HG03025 (cell line): Measurements from ENCODE around the gene RPS6KL1.

Experiments used
- ATAC-seq: cut with Tn5 transposase; IDR thresholded peaks from one replicate; pipeline ENCODE4 v1.9.1; 2021; ENCODE audit warnings: mild to moderate bottlenecking, moderate library complexity; ENCODE audit not compliant: unreplicated experiment, low FRiP score

The RPS6KL1 gene, protein sequence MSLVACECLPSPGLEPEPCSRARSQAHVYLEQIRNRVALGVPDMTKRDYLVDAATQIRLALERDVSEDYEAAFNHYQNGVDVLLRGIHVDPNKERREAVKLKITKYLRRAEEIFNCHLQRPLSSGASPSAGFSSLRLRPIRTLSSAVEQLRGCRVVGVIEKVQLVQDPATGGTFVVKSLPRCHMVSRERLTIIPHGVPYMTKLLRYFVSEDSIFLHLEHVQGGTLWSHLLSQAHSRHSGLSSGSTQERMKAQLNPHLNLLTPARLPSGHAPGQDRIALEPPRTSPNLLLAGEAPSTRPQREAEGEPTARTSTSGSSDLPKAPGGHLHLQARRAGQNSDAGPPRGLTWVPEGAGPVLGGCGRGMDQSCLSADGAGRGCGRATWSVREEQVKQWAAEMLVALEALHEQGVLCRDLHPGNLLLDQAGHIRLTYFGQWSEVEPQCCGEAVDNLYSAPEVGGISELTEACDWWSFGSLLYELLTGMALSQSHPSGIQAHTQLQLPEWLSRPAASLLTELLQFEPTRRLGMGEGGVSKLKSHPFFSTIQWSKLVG

DNA sequence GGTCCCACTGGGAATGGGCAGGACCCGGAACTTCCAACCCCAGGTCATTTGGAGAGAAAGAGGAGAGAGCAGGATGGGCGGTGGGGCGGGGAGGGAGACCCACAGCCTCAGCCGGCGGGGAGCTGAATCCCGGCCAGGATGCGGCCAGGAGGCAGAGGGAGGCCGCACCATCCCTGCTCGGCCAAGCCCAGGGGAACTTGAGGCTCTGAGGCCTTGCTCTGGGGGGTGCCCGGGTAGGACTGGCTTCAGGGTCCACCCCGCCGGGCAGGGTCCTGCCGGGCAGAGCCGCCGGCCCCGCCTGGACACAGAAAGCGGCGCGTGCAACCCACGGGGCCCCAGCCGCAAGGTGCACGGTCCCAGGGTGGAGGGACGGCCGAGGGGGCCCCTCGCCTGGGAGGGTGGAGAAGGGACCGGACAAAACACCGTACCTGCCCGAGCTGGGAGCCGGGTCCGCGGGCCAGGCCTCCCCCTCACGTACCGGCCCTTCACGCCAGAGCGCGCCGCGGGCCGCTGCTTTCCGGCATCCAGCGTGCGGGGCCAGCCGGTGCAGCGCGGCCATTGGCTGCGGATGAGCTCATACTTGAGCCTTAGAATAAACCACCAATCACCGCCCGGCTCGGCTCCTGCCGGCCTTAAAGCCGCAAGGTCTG, at the start of gene RPS6KL1:
Gene RPS6KL1 (minus strand): TSS at position 509 of the 650 bp plus-strand sequence. CDS start 1,719 bp downstream, outside the sequence.
- no peak for ATAC-seq

DNA sequence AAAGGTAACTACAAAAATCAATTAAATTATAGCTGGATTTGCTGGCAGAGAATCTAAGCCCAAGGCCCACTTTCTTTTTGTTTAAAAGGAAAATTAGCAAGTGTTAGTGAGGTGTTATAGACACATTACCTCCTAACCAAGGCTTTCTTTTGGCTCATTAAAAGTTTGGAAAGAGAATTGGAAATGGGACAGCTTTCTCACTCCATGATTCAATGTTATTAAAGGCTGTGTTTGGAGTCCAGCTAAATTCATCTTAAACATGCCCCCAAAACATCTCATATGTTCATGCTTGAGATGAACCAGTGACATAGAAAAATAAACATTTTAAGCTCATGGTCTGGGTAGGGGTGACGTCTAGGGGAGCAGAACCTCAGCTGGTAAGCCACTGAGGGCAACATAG, 45.8 kb upstream of the RPS6KL1 start:
- no peak for ATAC-seq

DNA sequence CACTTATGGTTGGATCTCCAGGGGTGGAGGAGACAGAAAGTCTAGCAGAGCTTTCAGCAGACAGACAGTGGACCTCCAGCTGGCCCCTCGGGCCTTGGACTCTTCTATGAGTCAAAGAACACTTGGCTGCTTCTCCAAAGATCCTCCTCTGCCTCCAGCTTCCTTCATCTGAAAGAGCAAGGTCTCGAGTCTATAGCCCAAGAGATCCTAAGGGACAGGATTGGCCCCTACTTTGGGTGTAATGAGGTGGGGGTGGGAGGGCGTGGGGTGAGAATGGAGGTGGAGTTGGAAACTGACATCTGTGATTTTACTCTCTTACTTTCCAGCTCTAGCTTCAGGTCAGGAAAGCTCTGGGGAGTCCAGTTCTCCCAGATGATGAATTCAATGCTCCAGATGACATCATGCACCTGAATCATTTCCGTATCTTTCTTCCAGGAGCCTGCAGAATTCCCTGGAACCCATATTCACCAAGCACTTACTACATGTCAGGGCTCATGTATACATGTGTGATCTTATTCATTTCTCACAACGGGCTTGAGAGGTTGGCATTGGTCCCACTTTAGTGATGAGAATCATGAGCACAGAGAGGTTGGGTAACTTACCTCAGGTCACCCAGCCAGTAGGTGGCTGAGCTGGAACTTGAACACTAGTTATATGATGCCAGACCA, 42.6 kb upstream of the RPS6KL1 start:
- ATAC-seq: no peak

DNA sequence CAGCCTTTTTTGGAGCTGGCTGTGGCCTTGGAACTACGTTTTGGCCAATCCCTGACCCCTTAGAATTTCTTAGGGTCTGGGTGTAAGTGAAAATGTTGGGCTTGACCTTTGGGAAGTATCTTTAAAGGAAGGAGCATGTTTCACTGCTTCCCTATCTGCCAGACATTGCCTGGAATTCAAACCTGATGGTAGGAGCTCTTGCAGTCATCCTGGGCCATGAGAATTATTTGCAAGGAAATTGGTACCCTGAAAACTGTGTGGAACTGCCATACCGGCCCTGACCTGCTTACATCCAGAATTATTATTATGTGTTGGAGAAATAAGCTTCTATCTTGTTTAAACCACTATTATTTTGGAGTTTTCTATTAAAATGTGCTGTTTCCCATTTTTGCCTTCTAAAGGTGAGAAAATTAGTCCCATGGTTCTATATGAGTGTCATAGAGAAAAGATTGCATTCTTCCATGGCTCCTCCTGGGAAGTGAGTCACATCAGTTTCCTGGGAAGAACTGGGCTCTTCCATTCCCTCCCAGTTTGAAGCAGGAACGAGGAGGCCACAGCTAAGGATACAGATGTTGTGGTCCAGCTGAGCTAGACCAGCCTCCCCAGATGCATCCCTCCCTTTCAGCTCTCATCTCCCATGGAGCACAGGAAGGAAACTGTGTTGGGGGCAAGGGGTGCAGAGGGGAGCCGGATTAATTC, 41.9 kb upstream of the RPS6KL1 start:
- ATAC-seq: no peak

DNA sequence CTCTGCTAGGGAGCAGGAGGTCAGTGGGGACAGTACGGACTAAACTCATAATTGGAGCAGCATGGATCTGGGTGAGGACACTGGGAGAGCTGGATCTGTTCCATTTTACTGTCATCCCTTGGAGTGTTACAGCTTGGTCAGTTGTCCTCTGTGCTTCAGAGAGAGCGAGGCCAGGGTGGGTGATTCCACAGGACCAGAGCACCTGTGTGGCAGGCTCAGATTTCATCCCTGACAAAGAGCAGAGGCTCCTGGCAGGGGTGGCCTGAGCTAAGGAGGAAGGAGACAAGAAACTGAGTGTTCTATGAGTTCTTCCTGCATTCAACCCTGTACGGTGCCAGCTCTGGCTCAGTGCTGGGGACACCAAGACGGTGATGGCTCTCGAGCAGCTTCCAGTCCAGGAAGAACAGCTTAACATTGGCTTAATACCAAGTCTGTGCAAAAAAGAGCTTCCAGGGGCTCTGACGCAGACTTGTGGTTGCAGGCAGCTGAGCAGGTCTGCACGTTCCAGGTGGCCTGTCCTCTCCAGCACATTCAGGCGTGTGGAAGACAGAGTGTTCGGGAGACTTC, 40.7 kb upstream of the RPS6KL1 start:
- no peak for ATAC-seq

DNA sequence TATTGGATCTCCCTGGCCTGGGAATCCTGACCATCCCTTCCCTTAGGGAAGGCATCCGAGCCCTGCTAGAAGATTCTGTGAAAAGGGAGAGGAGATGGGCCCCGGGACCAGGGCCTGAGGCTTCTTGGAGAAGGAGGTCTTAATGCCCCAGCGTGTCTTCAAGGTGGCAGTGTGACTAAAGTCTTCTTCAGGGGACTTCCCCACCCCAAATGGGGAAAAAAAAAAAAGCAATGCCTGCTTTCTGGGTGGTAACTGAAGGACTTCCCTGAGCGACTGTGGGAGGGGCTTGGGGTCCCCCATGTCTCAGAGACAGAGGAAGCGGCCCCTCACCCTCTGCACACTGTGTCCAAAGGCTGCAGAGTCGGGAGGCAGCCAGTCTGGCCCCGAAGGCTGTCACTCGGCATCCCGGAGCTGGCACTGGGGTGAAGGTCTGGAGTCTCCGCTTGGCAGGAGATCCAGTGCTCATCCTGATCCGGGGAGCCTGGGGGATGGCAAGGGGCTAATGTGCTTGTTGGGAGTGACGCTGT, 40.2 kb upstream of the RPS6KL1 start:
- no peak for ATAC-seq

DNA sequence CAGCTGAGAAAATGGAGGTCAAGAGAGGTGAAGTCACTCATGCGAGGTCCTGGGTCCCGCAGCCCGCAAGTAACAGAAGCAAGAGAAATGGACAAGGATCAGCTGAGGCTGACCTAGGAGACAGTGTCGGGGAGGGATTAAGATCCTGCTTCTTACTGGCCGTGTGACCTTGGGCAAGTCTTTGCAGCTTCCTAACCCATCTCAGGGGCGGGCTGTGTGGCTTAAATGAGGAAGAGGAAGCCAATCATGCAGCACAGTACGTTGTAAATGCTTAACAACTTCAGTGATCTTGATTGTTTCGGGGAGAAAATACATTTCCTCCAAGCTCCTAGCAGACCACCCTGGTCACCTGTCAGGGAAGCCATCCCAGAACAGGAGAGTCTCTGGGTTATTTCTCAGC, 39.4 kb upstream of the RPS6KL1 start:
- ATAC-seq: no peak

DNA sequence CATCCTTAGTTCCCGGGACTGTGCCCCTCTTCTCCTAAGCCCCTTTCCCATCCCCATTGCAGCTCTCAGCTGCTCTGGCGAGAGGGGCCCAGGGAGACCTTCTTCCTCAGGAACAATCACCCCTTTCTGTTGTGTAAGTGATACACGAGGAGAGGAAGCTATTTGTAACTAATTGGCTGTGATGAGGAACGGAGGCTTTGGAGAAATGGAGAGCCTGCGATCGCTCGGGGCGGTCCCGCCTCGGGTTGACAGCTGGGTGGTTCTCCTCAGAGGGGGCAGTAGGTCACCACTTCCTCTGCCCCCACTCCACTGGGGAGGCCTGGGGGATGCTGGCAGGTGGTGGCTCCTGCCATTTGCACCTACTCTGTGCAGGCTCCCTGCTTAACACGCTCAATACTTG, 39.0 kb upstream of the RPS6KL1 start:
- ATAC-seq: no peak

DNA sequence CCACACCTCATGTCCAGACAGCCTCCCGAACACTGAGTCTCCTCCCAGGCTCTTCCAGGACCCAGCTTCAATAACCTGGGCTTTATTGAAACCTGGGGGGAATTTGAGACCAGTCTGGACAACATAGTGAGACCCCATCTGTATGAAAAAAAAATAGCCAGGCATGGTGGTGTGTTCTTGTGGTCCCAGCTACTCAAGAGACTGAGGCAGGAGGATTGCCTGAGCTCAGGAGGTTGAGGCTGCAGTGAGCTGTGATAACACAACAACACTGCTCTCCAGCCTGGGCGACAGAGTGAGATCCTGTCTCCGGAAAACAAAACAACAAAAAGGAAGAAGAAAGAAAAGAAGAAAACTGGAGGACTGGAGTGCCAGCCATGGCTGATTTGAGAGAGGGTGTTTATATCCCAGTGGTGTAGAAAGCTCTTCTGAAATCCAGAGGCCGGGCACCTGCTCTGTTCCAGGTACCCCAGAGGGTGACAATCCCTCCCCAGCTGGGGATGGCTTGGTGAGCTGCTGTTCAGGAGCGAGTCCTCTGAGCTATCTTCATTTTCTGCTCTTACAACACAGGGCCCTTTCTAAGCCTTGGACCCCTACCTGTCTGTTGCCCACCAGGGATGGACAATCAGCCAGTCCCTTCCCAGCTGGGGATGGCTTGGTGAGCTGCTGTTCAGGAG, 38.3 kb upstream of the RPS6KL1 start:
- ATAC-seq: no peak

DNA sequence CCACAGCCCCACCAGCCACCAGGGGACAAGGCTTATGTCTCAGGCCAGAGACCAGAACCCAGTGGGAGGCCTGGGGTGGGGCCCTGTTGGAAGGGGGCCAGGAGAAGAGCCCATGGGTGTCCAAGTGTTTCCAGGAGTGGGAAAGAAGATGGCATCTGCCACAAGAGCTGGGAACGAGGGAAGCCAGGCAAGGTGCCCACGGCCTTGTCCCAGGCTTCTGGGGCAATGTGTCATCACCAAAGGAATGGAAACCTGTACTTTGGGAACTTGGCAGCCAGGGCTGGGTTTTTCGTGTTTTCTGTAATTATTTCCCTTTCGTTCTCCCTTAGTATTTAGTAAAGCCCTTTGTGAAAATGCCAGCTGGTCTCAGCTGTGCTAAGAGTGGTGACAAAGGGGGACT, 37.7 kb upstream of the RPS6KL1 start:
- no peak for ATAC-seq

DNA sequence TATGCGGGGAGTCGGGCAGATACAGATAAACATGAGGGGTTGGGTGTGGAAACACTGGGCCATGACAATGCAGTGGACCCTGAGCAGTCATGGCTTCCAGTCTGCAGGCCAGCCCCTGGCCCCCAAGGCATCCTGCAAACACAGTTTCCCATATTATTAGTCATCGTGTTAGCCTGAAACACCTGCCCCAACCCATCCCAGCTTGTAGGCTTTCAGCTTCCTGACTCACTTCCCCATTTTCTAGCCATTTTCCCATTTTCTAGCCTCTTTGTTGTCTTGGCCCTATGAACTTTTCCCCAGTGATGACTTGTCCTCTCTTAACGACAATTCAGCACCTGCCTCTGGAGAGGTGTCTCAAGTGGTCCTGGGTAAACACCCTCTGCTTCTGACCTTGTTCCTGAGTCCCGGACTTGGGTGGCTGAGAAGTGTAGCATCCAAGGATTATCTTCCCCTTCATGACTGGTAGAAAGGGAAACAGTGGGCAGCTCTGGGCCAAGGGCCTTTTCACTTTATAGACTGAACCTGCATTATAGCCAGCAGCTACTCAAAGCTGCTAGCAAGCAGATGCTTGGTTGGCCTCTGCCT, 36.6 kb upstream of the RPS6KL1 start:
- no peak for ATAC-seq

DNA sequence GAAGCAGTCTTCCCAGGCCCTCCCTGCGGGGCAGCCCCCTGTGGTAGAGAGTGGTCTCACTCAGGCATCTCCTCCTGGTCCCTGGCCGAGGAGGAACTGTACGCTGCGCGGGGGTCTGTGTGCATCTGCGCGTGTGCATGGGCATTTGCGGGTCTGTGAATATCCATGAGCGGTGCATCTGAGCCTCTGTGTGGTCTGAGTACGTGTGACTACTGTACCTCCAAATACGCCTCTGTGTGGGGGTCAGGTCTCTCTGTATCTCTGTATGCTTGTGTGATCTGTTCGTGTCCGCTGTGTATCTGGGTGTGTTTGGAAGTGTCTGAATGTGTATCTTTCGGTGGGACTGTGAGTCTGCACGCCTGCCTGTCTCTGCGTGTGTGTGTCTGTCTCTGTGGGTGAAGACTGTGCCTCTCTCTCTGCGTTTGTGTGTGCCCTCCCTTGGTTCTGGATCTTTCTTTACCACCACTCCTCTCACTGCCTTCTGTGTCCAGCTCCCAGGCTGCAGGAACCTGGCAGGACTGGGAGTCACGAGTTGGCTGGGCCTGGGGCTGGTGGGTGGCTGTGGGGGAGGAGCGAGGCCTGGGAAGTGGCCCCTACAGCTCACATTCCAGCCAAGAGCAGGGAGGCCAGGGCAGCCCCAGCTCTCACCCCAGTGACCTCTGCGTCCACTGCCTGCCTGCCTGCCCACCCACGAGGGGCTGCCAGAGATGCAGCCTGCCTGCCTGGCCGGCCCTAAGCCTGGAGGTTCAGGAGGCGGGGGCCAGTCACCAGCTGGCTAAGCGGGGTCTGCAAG, 33.4 kb upstream of the RPS6KL1 start:
- ATAC-seq: no peak

DNA sequence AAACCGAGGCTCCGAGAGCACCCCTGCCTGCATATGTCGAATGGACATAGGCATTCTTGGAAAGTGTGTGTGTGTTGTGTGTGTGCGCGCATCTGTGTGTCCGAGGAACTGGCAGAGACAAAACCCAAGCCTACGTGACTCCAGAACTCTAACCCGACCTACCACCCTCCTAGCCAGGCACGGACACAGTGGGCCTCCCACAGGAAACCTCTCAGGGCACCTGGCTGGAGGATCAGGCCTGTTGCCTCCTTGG, 32.9 kb upstream of the RPS6KL1 start:
- no peak for ATAC-seq

DNA sequence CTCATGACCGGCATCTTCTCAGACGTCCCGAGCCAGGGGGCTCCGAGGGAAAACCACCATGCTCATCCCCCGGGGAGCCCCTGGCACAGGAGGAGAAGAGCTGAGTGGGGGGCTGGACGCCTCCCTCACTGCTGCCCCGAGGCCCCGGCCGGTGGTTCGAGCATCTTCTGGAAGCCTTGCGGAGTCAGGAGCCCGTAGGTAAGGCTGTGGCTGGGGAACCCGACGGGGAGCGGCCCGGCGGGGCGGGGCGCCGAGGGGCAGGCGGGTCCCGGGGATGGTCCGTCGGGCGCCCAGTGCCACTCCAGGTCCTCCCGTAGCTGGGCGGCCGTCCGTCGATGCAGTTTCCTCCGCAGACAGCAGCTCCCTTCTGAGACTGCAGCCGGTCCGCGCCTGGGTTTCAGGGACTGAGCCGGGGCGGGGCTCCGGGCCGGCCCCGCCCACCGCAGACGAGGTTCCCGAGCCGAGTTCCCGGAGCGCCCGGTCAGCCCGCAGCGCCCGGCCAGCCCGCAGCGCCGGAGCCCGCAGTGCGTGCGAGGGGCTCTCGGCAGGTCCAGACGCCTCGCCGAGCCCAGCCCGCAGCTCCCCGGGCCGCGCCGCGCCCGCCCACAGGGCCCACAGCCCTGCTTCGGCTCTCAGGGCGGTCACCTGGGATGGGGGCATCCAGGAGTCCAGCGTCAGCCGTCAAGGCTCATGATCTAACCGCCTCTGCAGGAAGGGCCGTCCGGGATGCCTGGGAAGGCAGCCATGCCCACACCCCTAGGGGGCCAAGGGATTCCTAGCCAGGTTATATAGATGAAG, 32.4 kb upstream of the RPS6KL1 start, which contains the start of gene PGF:
Gene PGF (minus strand): TSS at position 369 of the 798 bp plus-strand sequence. CDS start 355 bp downstream, at position 14.
- ATAC-seq: no peak

DNA sequence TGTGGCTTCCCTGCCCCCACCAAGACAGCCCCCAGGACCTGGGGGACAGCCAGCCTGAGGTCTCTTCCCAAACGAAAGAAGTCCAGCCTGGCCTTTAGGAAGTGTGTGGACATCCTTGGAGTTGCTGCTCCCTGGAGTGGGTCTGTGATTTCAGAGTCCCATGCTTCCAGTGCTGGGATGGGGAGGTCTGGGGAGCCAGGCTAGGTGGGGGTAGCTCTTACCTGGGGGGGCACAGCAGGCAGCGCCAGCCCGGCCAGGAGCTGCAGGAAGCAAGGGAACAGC, 31.8 kb upstream of the RPS6KL1 start:
- no peak for ATAC-seq

DNA sequence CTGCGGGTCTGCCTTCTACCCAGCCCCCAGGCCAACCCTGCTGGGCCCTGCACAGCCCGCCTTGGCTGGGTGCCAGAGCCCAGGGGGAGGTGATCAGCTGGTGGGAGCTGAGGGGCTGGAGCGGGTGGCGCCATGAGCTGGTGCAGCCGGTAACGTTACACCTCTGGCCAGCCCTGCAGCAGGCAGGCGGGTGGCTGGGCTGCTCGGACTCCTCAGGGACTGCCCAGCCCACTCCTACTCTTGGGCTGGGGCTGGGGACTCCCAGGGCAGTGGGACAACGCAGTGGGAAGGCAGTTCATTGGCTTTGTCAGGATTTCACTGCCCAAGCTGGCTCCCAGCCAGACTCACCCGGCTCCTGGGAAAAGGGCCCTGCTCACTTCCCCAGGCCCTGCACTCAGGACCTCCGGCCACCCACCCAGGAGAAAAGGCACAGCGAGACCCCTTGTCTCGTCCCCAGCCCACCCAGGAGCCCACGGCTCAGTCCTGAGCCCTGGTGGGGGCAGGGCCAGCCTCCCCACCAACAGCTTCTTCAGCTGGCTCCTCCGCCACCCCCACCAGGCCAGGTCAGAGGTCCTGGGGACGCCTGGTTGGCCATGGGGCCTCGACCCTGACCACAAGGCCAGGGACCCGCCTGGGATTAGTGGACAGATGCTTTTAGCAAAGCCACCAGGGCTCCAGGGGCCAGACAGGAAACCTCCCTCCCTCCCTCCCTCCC, 31.3 kb upstream of the RPS6KL1 start:
- no peak for ATAC-seq

DNA sequence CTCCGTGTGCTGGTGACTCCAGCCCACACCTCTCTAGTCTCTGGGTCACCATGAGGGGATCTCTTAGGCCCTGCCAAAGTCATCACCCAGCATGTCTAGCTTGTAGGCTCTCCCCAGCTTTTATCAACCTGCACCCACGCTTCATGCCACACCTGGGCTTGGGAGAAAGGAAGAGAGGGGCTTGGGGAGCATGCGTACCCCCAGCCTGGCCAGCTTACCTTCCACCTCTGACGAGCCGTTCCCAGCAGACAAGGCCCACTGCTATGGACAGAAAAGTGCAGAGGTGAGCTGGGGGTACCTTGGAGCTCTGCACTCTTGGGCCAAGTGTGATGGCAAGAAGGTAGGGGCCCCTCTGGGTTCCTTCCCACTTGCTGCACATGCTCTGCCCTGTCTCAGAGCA, 30.6 kb upstream of the RPS6KL1 start:
- ATAC-seq: no peak
